Keratinocyte (primary cell): ENCODE measurements around the gene TOMM5. TPM values are rescaled to one million over a fixed set of nuclear protein-coding genes. Genes with fewer than 3 reads are reported as not detected.
A peak's percentile ranks its signal among the peaks of the same experiment; 100 is the strongest.

ENCODE experiments used
- DNase-seq: peaks from one replicate; pipeline ENCODE4 v3.0.0-alpha.2; 2011; ENCODE audit warnings: low read depth, missing footprints, low spot score
- FAIRE-seq: peaks from 2 replicates; lab custom pipeline; 2011; peaks lifted over from hg19 to GRCh38; lab: Jason Lieb, UNC
- H2AFZ ChIP-seq: 2 replicates; pipeline ENCODE4 v1.6.0; 2012; ENCODE audit warnings: low read length, control low read depth, inconsistent platforms; ENCODE audit not compliant: control insufficient read depth
- H3K27ac ChIP-seq: 2 replicates; pipeline ENCODE4 v1.5.1; 2011; ENCODE audit warnings: low read length; ENCODE audit not compliant: control insufficient read depth, insufficient read depth
- H3K27me3 ChIP-seq: 3 replicates; pipeline ENCODE4 v1.6.0; 2011; ENCODE audit warnings: low read length; ENCODE audit not compliant: control insufficient read depth, insufficient read depth; ENCODE audit errors: extremely low read depth
- H3K36me3 ChIP-seq, 2 experiments: 2 replicates in 1 of 2; 3 replicates in 1 of 2; pipeline ENCODE4 v1.5.1; 2011; ENCODE audit warnings: low read length in 2 of 2, mild to moderate bottlenecking in 1 of 2; ENCODE audit not compliant: control insufficient read depth in 2 of 2, insufficient read depth in 2 of 2; ENCODE audit errors: extremely low read depth in 1 of 2
- H3K4me1 ChIP-seq: 3 replicates; pipeline ENCODE4 v1.5.1; 2011; ENCODE audit warnings: low read length; ENCODE audit not compliant: control insufficient read depth, insufficient read depth; ENCODE audit errors: extremely low read depth
- H3K4me2 ChIP-seq: 3 replicates; pipeline ENCODE4 v1.6.0; 2011; ENCODE audit warnings: low read depth, low read length; ENCODE audit not compliant: control insufficient read depth, insufficient read depth; ENCODE audit errors: extremely low read depth
- H3K4me3 ChIP-seq, 3 experiments: fragments of 200-600 bp in 1 of 3; sonication (generic) in 1 of 3; 2 replicates in 2 of 3; 3 replicates in 1 of 3; pipeline ENCODE4 v1.5.1; 2011 to 2016; ENCODE audit warnings: low read length in 3 of 3, mild to moderate bottlenecking in 3 of 3, control low read depth in 2 of 3, inconsistent platforms in 1 of 3, low read depth in 1 of 3, mixed read lengths in 1 of 3, mixed run types in 1 of 3, moderate library complexity in 1 of 3; ENCODE audit not compliant: control insufficient read depth in 2 of 3, insufficient read depth in 2 of 3; ENCODE audit errors: extremely low read depth in 1 of 3
- H3K79me2 ChIP-seq: 2 replicates; pipeline ENCODE4 v1.6.0; 2012; ENCODE audit warnings: low read length; ENCODE audit not compliant: control insufficient read depth, insufficient read depth
- H3K9ac ChIP-seq: 3 replicates; pipeline ENCODE4 v1.6.0; 2011; ENCODE audit warnings: low read length; ENCODE audit not compliant: control insufficient read depth, insufficient read depth; ENCODE audit errors: extremely low read depth
- H3K9me1 ChIP-seq: 3 replicates; pipeline ENCODE4 v1.6.0; 2011; ENCODE audit warnings: low read length; ENCODE audit not compliant: control insufficient read depth, insufficient read depth; ENCODE audit errors: extremely low read depth
- H3K9me3 ChIP-seq: 2 replicates; pipeline ENCODE4 v1.5.1; 2012; ENCODE audit warnings: low read depth, low read length; ENCODE audit not compliant: control insufficient read depth
- H4K20me1 ChIP-seq: 3 replicates; pipeline ENCODE4 v1.6.0; 2011; ENCODE audit warnings: low read length; ENCODE audit not compliant: control insufficient read depth, insufficient read depth; ENCODE audit errors: extremely low read depth
- CTCF ChIP-seq, 3 experiments: IDR thresholded peaks in 1 of 3; conservative IDR thresholded peaks in 1 of 3; optimal IDR thresholded peaks in 1 of 3; 2 replicates in 2 of 3; 3 replicates in 1 of 3; pipeline versions ENCODE3 to v1.5.1; 2011; ENCODE audit warnings: low read length in 3 of 3, mild to moderate bottlenecking in 3 of 3, moderate library complexity in 2 of 3, control low read depth in 1 of 3, inconsistent platforms in 1 of 3; ENCODE audit not compliant: insufficient read depth in 2 of 3; ENCODE audit errors: extremely low read depth in 1 of 3
- EZH2 ChIP-seq: IDR thresholded peaks from one replicate; pipeline ENCODE4 v1.6.1; 2012; ENCODE audit warnings: inconsistent platforms, mild to moderate bottlenecking, low read length, moderate library complexity
- dilution Hi-C: fragments of 300-500 bp; cut with MboI; formaldehyde crosslinking; loops from one replicate; pipeline ENCODE4 v1.7.0; 2020; ENCODE audit warnings: low sequenced_read_pairs; ENCODE audit not compliant: extremely low pct_ligation_motif_present
- polyA plus RNA-seq, 5 experiments: library from polyadenylated mRNA; depleted of rRNA in 3 of 5; stranded (reverse) in 3 of 5; stranded (forward) in 1 of 5; unstranded in 1 of 5; fragments of >200 nt; gene quantifications; 1 replicate in 1 of 5; 2 replicates in 3 of 5; 3 replicates in 1 of 5; pipeline versions ENCODE4 v1.2.1 to v1.2.3, GENCODE V29; 2011 to 2012; ENCODE audit warnings: missing spikeins in 2 of 5, low read depth in 1 of 5, low replicate concordance in 1 of 5

TOMM5 gene
- polyA plus RNA-seq, 1 donor (not counting 4 experiments of a cell fraction or from before 2014, with no cell fraction given): 232 TPM

GRCh38 chr9:37542895-37543294 lies 49.5 kb downstream of the TOMM5 start:
- H3K27me3 ChIP-seq: no peaks in the 10 kb centered on the region
- H3K4me3 ChIP-seq: no peak overlapping the region
- peaks cover 8% of the 10 kb centered on the region for H3K4me1 ChIP-seq
- H3K79me2 ChIP-seq: no peaks in the 10 kb centered on the region
- TF ChIP-seq CTCF (optimal IDR thresholded peaks at IDR 0.05 in 1 of 3, IDR thresholded peaks at IDR 0.05 in 1 of 3, conservative IDR thresholded peaks at IDR 0.05 in 1 of 3; ENCODE audit: extremely low read depth in 1 of 3, insufficient read depth in 2 of 3, low read length in 3 of 3): no peak
- no peak for TF ChIP-seq EZH2
- no peaks in the 10 kb centered on the region for H3K9me1 ChIP-seq
- DNase-seq: no peak
- dilution Hi-C loops: no loop called here
- no peak overlapping the region for H3K27ac ChIP-seq
- no peak overlapping the region for H2AFZ ChIP-seq
- peaks cover 0 to 7% of the 10 kb centered on the region in 2 experiments for H3K36me3 ChIP-seq
- peak; percentile 69 for FAIRE-seq
- H3K9ac ChIP-seq: no peak overlapping the region
- H4K20me1 ChIP-seq: no peaks in the 10 kb centered on the region
- peak overlapping the region; percentile 22 for H3K4me2 ChIP-seq
- H3K9me3 ChIP-seq: no peaks in the 10 kb centered on the region

- no peak for TF ChIP-seq EZH2
- TF ChIP-seq CTCF (optimal IDR thresholded peaks at IDR 0.05 in 1 of 3, IDR thresholded peaks at IDR 0.05 in 1 of 3, conservative IDR thresholded peaks at IDR 0.05 in 1 of 3; ENCODE audit: extremely low read depth in 1 of 3, insufficient read depth in 2 of 3, low read length in 3 of 3): no peak
- no peak for FAIRE-seq
- no peak overlapping the region for H3K27ac ChIP-seq
- H3K4me3 ChIP-seq: no peak overlapping the region
- dilution Hi-C loops: no loop called here
- H3K27me3 ChIP-seq: no peaks in the 10 kb centered on the region
- H3K4me1 ChIP-seq: peaks cover 8% of the 10 kb centered on the region
- H3K9me3 ChIP-seq: no peaks in the 10 kb centered on the region
- no peaks in the 10 kb centered on the region for H3K9me1 ChIP-seq
- H3K9ac ChIP-seq: no peak overlapping the region
- no peak for DNase-seq
- H3K36me3 ChIP-seq: peaks cover 0 to 9% of the 10 kb centered on the region in 2 experiments
- peak overlapping the region; percentile 22 for H3K4me2 ChIP-seq
- H2AFZ ChIP-seq: no peak overlapping the region
- H4K20me1 ChIP-seq: no peaks in the 10 kb centered on the region
- no peaks in the 10 kb centered on the region for H3K79me2 ChIP-seq
These were observed 49.9 kb downstream of the TOMM5 start for GRCh38 chr9:37542488-37542887.
